Stimulated activated CD4-positive, alpha-beta T cell treated with anti-CD3 and anti-CD28 coated beads, Interleukin-1b, Interleukin-23, amount 100 ng/mL, for 24 hours (primary cell): Measurements from ENCODE around the gene TENM3.

ENCODE experiments used
- DNase-seq, 4 experiments: peaks; one replicate each; pipeline ENCODE4 v3.0.0-alpha.2; 2020; ENCODE audit warnings: low read depth in 4 of 4, low spot score in 1 of 4

TENM3 gene

DNA sequence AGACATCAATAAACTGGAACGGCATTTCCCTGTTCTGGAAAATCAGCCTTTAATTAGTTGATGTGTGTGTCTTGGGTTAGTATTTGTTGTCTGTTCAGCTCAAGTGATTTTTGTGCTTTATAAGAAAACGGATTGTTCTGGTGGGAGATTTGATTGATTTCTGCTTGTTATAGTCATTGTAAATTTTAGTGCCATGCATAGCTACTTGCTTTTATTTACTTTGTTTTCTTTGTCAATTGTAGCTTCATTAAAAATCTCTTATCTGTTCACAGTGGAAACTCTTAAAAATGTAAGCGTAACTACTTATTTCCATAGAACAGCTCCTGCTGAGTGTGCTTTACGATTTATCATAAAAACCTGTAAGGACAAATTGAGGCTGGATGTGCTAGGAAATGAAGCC, 253.2 kb downstream of the TENM3 start:
- no peak for DNase-seq

DNA sequence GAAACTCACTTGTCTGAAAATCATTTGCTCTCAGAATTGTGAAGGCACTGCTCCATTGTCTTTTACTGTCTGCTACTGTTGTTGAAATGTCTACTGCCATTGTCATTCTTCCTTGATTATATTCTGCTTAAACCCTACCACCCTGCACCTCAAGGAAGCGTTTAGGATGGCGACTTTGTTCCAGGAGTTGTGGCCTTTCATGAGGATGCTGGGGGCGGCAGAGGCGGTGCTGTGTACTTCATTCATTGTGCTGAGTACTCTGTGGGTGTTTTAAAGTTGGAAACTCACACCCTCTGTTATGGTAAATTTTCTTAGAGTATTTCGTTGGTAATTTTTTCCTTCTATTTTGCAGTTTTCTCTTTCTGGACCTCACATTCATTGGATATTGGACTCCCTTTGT, 258.9 kb downstream of the TENM3 start:
- no peak for DNase-seq

DNA sequence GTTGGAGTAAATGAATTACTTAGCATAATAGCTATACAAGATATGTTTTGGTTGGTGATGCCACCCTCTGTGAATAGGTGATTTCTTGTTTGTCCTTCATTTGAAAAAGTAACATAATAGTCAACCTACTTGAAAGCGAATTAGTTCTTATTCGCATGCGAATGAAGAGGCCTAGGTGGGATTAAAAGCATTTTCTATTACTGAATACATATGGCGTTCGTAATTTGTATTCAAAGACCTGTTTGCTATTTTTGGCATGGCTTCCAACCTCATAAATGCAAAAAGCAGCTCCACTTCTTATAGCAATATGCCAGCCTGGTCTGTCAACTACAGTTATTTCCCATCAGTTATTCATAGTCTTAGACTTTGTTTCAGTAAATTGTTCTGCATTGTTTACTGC, 261.3 kb downstream of the TENM3 start:
- no peak for DNase-seq

DNA sequence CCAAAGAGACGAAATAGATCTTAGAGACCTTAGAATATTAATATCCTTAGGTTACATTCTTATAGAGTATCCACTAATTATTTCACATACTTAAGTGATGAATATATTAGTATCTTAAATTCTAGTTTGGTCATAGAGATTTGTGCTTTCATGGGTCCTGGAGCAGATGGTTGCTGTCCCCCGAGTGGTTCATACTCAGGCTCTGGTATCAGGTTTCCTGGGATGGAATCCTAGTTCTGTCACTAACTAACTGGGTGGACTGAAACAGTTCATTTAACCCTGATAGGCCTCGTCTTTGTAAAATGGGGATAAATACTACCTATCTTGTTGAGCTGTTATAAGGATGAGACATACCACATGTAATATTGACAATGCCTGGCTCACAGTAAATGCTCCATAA, 264.6 kb downstream of the TENM3 start:
- DNase-seq, result no peak

DNA sequence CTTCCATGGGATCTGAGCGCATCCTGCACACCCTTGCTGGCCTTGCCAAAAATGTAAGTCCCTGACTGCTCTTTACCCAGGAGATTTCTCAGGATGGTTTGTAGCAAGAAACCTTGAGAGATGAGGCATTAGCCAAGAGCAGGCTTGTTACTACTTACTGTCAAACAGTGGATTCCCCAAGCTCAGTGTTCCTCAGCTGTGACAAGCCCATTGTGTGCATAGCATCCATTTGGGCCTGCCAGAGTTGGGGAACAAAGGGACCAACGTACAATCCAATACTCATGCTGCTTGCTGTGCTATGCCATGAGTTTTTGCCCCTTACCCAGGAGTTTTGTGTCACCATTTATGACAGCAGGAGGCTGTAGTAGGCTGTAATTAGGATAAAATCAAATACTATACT, 267.6 kb downstream of the TENM3 start:
- no peak for DNase-seq

DNA sequence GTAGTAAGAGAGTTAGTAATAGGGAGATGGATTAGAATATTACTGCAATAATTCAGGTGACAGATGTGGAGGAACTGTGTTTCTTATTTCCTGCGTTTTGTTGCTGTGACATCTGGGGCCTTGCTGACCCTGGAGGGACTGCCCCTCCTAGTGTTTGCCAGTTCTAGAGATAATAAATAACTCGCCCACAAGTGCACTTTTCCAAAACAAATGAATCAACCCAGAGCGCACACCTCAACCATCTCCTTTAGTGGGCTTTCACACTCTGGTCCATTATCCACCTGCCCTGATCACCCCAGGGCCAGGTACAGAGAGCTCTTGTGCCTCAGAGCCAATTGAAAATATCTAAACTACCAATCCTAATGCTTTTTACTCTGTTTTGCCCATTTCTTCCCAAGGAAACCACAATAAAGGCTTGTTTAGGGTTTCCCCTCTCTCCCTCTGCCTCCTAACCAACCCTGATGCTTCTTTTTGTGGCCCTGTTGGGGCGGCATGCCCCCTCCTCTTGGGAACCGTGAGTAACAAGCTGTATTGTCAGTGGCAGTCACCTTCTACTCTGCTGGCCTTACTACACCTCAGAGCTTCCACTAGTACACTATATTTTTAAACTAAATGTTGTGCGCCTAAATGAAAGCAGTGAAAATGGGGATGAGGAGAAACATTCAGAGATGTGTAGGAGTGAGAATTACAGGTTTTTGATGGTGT, 270.5 kb downstream of the TENM3 start:
- no peak for DNase-seq

DNA sequence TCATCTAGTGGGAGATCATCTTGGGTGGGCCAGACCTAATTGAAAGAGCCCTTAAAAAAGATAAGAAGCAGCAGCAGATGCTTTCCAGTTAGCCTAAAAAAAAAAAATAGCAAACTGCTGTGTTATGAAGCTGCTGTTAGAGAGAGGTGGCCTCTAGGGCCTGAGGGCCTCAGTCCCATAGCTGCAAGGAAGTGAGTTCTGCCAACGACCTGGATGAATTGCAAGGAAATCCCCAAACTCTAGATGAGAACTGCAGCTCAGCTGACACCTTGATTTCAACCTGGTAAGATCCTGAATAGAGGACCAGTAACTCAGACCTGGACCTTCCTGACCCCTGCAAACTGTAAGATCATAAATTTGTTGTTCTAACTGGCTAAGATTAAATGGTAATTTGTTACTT, 275.2 kb downstream of the TENM3 start:
- DNase-seq, result no peak

DNA sequence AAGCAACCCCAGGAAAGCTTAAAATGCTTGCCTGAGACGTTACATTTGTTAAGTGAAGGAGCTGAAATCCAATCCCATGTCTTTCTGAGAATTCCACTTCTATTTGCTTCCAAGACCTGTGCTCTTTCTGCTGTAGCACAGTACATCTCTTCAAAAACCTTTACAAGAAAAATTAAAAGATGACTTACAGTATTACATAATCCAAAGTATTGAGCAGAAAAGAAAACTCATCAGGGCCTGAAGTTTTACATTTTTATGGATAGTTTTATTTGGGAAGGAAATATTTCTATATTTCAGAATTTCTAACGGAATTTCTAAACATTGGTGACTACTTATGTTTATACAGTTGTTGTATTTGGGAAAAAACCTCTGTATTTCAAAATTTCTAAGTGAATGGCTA, 276.3 kb downstream of the TENM3 start:
- DNase-seq, result no peak

DNA sequence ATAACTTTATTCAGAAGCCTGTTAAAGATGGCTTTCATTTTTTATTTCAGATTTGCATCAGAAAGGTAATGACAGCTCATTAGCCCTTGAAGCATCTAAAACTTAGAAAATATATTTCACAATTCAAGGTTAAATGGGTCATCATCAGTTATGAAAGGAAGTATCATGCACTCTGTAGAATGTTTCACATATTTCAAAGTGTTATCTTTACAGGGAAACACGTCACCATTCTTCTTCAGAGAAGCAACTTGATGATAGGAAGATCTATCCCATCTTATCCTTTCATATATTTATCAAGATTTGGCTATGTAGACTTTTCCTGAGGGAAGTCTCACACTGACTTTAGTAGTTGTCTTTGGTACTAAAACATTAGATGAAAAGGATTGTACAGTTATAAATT, 277.8 kb downstream of the TENM3 start:
- no peak for DNase-seq

DNA sequence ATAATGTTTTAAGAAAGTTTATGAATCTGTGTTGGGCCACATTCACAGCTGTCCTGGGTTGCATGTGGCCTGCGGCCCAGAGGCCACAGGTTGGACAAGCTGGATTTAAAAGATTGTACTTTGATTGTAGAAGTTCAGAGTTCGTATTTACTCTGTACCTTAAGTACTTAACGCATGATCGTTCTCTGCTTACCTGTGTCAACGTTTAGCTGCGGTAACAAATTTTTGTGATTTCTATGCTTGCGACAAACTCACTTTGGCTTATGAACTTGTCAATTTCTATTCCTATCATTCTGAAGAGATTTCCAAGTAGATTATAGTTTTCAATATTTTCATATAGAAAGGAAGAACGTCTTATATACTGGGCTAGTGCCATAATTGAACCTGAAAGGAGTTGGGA, 285.6 kb downstream of the TENM3 start:
- no peak for DNase-seq

DNA sequence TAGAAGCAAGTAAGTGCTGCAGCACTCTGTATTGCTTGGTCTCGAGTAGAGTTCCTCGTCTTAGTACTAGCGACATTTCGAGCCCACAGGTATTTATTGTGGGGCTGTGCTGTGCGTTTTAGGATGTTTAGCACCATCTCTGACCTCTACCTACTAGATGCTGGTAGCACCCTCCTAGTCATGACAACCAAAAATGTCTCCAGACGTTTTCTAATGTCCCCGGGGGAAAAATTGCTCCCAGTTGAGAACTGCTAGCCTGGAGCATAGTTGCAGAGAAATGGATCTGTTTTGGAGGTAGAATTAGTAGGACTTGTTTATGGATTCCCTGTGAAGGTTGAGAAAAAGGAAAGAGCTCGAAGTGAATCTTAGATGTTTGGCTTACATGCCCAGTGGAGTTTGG, 287.2 kb downstream of the TENM3 start:
- DNase-seq, result no peak

DNA sequence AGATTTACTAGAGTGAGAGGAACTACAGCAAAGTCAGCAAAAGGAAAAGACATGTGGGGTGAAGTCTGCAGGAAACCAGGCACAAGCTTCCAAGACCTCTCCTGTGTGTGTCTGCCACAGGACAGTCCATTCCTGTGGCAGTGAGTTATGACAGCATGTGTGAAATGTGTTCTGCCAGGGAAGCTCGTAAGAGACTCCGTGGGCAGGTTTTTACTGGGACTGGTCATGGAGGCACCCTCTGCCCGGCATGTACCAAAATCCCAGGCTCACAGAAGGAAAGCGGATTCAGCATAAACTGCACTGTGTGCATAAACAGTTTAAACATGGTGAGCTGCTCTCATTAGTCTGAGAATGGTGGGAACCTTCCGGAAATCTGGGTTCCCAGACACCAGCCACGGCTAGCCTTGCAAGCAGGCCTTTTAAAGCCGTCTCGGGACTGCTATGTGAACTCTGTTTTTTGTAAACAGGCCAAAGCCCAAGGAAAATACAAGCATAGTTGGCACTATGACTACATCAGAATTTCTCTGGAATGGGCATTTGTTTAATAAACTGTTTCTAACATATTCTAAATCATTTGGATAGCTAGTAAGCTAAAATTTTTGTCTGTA, 288.5 kb downstream of the TENM3 start:
- no peak for DNase-seq

DNA sequence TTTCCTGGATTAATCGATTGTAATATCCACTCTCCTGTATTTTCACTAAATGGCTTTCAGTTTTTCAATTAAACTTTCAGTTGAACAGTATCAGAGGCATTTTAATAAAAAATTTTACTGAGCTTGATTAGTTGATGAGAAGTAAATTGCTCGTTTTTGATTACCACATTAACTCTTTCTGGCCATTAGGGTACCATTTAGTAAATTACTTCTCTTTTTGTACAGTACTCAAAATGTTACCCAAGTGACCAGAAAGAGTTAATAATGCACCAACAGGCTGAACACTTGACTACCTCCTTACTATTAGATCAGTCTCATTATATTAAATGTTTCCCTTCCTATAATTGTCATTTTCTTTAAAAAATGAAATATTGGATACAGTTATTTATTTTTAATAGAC, 289.2 kb downstream of the TENM3 start:
- no peak for DNase-seq

DNA sequence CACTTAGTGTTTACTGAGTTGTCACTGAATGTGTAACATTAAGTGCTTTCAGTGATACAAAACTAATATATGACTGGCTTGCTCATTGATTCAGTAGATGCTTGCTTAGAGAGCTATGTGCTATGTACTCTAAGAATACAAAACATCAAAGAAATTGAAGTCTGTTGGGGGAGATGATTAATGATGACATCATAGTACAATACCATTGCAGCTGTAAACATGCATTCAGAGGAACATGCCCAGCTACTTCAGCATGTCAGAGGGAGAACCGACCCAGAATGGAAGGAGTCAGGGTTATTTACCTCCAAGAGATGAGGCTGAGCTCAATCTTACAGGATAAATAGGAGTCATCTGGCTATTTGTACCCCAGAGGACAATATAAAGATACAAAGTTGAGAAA, 290.8 kb downstream of the TENM3 start:
- no peak for DNase-seq

DNA sequence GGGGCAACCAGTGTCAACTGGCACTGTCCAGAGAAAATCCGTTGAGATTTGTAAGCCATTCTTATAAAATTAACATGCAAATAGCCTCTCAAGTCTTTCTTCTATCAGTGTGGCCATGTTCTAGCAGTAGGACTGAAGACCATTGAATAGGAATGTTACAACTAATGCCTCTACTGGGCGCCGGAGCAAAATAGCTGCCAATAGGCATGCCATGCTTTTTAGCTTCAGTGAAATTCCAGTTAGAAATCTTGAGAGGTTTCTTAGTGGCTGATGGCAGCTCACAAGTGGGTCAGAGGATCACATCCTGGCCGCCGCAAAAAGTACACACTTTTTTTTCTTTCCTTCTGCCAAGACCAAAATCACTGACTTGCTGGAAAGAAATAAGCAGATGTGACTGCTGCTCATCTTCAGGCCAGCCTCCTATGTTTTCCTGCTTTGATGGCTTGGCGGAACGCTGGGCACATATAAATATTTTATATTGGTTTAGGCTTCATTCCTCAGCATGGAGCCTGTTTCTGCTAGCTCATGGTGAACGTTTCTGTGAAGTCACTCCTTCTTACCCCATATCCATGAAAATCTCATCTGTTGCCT, 293.1 kb downstream of the TENM3 start:
- DNase-seq, result no peak

DNA sequence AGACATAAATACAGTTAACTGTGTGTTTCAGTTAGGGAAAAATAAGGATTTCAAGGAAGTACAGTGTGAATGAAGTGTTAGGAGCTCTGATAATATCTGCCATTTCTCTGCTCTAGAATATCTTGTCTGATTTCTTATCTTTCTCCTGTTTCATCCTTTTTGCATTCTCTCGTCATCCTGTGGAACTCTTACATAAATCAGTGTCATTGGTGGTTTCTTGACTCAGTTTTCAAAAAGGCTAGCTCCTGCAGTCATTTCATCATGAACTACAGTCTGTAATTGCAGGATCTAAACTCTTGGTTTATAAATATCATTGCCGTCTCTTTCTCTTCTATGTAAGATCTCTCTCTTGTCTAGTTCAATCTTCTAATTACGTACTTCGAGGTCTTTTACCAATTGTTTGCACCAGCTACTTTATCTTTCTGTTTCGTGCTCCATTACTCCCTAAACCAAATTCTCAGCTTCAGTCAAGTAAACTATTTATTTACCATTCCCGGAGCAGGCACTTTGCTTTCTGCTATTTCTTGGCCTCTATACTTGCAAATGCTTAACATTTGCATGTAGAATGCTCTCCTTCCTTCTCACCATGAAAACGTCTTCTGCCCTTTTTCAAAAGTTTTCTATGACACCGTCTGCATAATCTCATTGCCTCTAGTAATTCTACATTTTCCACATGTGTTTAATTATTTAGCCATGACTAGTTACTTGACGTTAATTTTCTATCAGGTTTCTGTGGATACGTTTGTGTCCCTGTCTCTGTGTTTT, 294.0 kb downstream of the TENM3 start:
- no peak for DNase-seq

DNA sequence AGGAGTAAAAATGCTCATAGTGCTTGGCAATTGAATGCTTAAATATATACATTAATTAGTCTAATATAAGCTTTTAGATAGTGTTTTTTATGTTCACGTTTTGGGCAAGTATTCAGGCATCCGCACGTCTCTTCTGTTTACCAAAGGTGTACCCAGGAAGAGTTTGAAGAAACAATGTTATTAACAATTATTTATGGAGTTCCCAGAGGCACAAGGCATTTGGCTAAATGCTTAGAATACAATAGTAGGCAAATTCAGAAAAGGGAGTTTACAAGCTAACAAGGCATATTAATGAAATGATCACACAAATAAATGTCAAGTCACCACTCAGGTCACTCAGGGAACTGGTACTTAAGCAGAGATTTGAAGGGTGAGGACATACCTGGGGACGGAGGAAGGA, 294.8 kb downstream of the TENM3 start:
- no peak for DNase-seq

DNA sequence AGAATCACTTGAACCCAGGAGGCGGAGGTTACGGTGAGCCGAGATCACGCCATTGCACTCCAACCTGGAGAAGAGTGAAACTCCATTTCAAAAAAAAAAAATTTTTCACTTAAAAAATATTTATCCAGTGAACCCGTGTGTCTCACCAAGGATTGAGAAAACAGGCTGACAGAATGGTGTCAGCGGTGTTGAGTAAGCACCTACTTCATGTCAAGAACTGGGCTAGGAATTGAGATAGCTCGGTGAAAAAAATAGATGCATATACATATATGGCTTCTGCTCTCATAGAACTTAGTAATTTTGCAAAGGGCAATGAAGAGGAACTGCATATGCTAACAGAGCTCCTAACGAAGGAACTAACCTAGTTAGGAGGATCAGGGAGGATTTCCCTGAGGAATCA, 297.3 kb downstream of the TENM3 start:
- DNase-seq, result no peak

DNA sequence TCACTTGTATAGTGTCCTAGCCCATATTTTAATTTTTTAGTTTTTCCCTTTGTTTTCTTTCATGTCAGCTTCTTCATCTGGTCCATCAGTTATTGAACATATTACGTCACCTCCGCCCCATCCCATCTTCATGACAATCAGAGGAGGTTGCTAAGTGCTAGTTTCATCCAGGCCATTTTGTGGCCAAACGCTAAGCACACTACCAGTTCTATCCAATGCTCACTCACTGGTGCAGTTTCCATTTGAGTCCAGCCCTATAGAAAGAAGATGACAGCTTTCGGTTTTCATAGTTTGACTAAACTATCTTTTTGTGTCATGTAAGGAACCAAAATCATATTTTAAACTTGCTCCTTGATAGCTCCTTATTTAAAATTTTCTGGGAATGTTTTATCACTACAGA, 304.2 kb downstream of the TENM3 start:
- no peak for DNase-seq

DNA sequence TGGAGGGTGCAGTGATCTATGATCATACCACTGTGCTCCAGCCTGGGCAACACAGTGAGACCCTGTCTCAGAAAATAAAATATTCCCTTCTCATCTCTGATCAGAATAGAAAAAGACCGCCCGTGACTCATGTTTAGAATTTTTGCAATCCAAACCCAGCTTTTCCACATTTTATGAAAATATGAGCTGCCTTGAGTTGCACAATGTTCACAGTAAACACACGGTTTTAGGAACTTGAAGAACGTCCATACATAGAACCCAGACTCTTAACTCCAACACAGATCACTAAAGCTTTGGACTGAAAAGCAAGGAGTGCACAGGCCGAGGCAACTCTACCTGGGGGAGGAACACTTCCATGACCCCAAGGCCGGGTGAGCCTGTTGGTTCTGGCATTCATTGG, 305.0 kb downstream of the TENM3 start:
- DNase-seq, result no peak

DNA sequence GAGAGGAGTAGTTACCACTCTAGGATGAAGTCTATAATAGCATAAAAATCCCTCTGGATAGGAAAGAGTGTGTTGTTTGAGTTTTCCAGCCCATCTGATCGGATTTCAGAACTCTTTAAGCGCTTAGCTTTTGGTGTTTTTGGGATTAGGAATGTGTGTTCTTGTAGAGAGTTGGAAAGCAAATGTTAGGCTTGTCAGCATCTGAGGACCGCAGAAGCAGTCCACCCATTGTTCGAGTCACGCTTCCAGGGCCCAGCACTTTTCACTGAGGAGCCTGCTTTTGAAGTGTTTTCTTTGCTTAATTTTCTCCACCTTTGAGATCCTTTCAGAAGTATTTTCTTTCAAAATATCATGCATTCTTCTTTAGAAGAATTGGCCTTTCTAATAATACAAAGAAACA, 306.2 kb downstream of the TENM3 start:
- DNase-seq, result no peak

DNA sequence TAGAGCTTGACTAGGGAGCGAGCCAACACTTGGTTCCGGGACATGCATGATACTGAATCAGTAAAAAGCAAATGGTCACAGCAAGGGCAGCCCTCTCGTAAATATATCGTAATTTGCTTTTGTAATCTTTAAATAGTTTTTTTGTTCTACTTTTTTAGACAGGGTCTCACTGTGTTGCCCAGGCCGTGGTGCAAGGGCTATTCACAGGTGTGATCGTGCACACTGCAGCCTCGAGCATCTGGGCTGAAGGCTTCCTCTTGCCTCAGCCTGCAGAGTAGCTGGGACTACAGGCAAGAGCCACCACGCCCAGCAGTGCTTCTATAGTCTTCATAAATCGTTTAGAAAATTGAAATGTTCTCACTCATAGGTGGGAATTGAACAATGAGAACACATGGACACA, 309.7 kb downstream of the TENM3 start:
- no peak for DNase-seq
